Loucy (cell line): ENCODE data around the gene HSF2.

Experiments used
- CTCF ChIP-seq: fragments of 200-600 bp; sonication (generic); conservative IDR thresholded peaks from 2 replicates; pipeline ENCODE4 v1.5.1; 2014; ENCODE audit warnings: mild to moderate bottlenecking, antibody characterized with exemption, low read length
- EZH2phosphoT487 ChIP-seq: fragments of 200-600 bp; IDR thresholded peaks from 2 replicates; pipeline ENCODE4 v1.6.1; 2018; ENCODE audit warnings: antibody characterized with exemption, mild to moderate bottlenecking, moderate library complexity, borderline replicate concordance

GRCh38 chr6:122459240-122459639 is 59.8 kb downstream of the HSF2 start:
- TF ChIP-seq CTCF (no peak), EZH2phosphoT487 (no peak)
